ENCODE data around the gene MEGF8.

MEGF8 gene

GRCh38 chr19:42422901-42423461 lies 97.5 kb downstream of the MEGF8 start:
- DNase-seq = peak; percentile 59

- peak; percentile 96 for DNase-seq
Measured at GRCh38 chr19:42423462-42424344, 98.3 kb downstream of the MEGF8 start.

- no peak for DNase-seq
Measured at GRCh38 chr19:42424345-42424707, 98.9 kb downstream of the MEGF8 start.

- DNase-seq = no peak
Measured at GRCh38 chr19:42424712-42425131, 99.3 kb downstream of the MEGF8 start.

GRCh38 chr19:42426643-42427042 lies 101.2 kb downstream of the MEGF8 start:
- DNase-seq = no peak

- DNase-seq = no peak
Measured at GRCh38 chr19:42427313-42427712, 101.9 kb downstream of the MEGF8 start, which contains the start of gene LIPE. Gene LIPE (minus strand): TSS chr19:42427388. CDS start chr19:42427149, 239 bp downstream.
